NCI-H748 (cell line): ENCODE measurements around the gene PLEKHA6.
"Not testable (repeated sequence)": the region's sequence is repeated elsewhere in the genome, so short reads cannot be mapped to it uniquely, and the experiment has no call there.

Experiments used
- DNase-seq: peaks from one replicate; lab custom pipeline; 2025; ENCODE audit not compliant: unreplicated experiment; lab: John Stamatoyannopoulos, UW

The PLEKHA6 gene

GRCh38 chr1:204336421-204337035 is 23.2 kb downstream of the PLEKHA6 start:
- DNase-seq = no peak

DNA sequence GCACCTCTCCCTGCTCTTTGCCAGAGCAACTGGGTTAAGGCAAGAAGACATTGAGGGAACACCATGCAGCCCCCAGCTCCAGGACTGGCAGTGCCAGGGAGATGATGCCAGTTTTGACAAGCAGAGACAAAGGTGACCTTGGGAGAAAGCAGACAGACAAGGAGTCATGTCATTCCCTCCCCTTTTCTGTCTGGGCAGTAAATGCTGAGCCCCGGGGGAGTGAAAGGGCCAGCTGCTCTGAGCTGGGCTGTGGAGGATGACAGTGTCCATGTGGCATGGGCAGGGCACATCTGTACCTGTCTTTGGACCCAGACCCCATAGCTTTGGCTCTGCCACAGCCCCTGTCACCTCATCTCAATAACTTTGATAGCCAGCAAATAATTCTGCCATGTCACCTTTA is 24.2 kb downstream of the PLEKHA6 start:
- no peak for DNase-seq

- DNase-seq = no peak
These were observed 24.6 kb downstream of the PLEKHA6 start for GRCh38 chr1:204335085-204335484.

DNA sequence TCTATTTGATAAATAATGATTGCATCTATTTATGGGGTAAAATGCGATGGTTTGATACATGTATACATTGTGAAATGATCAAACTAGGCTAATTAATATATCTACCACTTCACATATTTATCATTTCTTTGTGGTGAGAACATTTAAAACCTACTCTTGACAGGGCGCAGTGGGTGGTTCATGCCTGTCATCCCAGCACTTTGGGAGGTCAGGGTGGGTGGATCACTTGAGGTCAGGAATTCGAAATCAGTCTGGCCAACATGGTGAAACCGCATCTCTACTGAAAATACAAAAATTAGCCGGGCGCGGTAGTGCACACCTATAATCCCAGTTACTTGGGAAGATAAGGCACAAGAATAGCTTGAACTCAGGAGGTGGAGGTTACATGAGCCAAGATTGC is 25.3 kb downstream of the PLEKHA6 start:
- no peak for DNase-seq

DNA sequence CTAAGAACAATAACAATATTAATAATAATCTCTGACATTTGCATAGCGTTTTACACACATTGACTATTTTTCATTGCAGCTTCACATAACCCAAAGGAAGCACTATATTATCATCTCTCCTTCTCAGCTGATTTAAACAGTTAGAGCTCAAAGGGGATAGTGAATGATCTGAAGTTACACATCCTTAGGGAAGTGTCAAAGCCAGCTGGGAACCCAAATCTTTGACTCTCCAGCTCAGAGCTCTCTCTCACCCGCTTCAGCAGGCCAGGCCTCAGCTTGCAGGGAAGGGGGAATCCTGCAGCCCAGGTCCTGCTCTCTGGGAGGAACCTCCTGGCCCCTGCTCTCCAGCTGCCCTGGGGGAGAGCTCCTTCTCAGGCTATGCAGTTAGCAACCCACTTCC is 26.3 kb downstream of the PLEKHA6 start:
- DNase-seq = no peak

DNA sequence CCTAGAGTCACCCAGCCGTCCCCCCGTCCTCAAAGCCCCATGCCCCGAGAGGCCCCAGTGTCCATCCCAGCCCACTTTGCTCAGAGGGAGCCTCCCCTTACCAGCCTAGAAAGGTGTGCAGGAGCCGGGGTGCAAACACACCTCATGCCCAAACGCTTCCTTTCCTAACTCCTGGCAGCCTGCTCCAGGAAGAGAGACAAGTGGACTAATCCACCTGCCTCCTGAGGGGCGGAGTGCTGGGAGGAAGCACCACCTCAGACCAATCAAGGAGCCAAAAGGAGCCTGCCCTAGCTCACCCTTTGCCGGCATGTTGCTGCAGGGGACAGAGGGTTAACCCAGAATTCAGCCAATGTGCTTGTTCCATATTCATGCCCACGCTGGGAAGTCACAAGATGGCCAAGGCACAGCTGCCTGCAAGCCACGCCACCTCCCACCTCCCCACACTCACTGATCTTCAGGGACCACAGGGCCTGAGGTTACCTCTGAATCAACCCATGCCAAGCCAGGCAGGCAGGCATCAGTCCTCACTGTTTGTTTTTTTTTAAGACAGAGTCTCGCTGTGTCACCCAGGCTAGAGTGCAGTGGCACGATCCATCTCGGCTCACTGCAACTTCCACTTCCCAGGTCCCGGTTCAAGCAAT is 27.8 kb downstream of the PLEKHA6 start:
- peak; percentile 1 for DNase-seq

DNA sequence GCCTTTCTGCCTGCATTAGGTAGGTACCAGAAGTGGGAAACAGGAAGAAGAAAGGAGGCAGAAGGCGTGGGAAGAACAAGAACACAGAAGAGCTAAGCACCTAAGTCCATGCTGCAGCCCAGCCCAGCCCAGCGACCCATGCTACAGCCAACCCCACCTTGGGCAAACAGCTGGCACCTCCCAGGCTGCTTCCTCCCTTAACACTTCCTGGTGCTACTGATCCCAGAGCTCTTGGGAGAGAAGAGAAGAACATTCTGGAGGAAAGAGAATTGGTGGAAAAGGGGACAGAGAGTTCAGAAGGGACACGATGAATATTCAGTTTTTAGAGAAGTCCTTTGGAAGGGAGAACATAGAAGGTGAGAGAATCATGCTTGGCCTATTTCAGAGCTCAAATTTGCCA is 28.5 kb downstream of the PLEKHA6 start:
- DNase-seq = peak; percentile 18

- not testable (repeated sequence) for DNase-seq
These were observed 31.9 kb downstream of the PLEKHA6 start for GRCh38 chr1:204327870-204328269.

DNA sequence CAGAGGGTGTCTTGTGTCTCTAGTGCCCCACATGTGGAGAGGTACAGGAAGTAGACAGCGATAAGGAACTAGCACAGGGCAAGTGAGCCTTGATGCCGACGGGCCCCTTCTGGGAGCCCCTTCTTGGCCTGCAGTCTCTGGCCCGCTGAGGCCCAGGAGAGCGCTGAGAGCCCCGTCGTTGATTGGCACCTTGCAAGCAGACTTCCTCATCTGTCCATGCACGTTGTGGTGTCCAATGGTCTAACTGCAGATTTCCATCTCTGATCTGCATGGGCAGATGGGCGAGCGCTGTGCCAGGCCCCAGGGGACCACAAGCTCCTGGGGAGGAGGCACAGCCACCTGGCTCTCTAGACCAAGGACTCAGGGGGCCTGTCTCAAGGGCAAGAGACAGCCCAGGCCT is 32.4 kb downstream of the PLEKHA6 start:
- no peak for DNase-seq

DNA sequence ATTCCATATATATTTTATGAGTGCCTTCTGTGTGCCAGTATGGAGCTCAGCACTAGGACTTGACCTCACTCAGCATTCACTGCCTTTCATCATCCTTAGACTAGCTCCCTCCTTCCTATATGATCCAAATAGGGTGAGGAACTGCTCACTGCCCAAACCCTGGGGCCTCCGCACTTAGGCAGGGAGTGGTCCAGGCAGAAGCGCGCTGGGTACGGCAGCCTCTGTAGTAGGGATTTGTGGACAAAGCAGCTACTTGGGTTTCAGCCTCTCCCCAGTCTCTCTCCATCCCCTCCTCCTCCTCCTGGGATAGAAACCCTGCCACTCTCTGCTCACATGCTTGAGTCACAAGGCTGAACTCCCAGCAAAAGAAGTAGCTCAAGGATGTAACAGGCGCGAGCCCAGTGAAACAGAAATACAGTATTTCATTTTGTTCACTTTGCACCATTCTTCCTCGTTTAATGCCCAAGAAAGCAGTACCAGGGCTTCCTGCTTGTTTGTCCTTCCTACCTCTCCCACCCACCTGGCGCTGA is 32.9 kb downstream of the PLEKHA6 start:
- DNase-seq = no peak

- no peak for DNase-seq
These were observed 33.8 kb downstream of the PLEKHA6 start for GRCh38 chr1:204325944-204326343.

DNA sequence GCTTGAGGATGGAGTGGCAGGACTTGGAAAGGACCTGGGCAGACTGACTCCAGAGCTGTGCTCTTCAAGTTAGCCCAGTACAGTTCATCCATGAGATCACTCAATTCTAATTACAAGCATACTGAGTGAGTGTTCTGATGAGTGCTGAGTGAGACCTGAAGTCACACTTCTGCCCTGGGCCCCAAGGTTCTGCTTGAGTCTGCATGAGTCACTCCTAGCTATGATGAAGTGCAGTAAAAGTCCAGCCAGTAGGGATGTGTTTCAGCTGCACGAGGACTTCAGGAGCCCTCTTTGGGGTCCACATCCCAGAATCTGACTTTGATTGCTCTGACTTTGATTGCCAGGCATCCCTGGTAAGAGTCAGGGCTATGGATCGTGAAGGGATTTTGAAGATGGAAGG is 35.8 kb downstream of the PLEKHA6 start:
- no peak for DNase-seq

GRCh38 chr1:204322339-204322868 is 37.3 kb downstream of the PLEKHA6 start:
- DNase-seq = no peak

DNA sequence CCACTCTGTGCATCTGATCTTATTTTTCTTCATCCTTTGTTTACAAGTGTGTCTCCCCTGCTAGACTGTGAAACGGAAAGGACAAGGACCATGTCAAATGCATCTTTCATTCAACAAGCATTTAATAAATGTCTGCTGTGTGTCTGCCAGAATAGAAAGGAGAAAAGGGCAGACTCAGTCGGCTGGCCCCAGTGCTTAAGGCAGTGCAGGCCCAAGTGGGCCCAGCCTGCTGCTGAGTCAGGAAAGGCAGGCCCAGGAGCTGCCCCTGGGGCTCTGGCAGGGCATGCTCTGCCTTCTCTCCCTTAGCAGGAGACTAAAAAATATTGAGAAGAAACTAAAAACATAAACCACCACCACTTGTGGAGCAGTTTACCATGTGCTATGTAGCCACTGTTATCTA is 38.1 kb downstream of the PLEKHA6 start:
- DNase-seq = no peak

DNA sequence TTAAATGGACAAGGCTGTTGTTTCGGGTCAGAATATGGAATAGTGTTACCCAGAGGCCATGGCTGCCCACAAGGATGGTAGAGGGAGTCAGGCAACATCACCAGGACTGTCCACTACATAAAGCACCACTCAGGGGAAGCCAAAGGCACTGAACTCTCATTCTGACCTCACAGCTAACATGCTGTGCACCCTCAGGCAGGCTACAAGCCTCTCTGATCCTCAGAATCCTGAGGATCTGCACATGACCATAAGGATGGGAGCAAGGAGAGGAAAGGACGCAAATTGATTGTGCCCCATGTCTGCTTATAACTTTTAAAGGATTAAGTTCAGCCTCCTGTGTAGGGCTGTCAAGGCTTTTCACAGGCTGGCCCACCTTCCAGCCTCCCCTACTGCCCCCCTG is 38.7 kb downstream of the PLEKHA6 start:
- no peak for DNase-seq

DNA sequence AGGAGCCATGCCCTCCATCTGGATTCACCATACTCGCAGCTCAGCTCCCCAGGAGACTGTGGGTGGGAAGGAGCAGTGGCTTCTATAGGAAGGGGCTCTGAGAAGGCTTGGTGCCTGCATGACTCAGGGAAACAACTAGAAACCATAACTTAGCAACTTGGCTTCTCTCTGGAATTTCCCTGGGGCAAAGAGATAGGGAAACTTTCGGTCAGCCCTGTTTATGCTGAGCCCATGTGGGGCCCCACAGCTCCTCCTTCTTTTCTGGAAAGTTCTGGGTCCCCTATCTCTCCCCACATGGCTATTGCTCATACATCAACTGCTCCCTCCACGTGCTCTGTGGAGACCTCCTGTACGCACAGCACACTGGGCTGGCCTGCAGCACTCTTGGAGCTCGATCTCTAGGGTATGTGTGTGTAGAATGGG is 39.3 kb downstream of the PLEKHA6 start:
- no peak for DNase-seq

DNA sequence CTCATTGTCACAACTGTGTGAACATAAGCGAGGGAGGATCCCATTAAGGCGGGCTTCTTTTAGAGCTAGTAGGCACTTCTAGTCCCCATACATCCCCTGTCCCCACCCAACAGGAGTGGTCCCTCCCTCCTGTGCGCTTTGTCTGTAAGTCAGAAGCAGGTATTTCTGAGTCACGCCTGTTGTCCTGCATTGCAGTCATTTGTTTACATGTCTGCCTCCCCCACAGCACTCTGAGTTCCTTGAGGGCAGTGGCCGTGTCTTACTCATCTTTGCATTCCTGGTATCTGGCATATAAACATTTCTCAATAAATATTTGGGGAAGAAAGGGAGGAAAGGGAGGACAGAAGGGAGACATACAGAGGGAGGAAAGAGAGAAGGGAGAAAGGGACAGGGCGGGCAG is 40.3 kb downstream of the PLEKHA6 start:
- no peak for DNase-seq

DNA sequence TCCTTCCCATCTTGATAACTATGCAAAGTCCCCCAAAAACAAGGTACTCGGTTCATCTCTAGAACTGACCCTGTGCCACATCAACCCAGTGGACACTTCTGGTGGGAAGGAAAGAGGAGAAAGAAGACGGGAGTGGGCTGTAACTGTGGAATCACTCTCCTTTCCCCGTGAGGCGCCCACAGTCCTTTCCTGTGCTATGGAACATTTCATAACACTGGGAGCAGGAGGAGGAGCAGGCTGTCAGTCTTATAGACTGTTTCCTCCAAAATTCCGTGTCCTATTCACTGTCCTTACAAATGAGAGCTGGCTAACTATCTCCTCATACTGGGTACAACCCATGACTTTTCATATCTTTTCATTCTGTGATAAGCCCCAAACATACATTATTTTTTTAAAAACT is 40.7 kb downstream of the PLEKHA6 start:
- DNase-seq = no peak

- no peak for DNase-seq
These were observed 41.4 kb downstream of the PLEKHA6 start for GRCh38 chr1:204318324-204318723.

DNA sequence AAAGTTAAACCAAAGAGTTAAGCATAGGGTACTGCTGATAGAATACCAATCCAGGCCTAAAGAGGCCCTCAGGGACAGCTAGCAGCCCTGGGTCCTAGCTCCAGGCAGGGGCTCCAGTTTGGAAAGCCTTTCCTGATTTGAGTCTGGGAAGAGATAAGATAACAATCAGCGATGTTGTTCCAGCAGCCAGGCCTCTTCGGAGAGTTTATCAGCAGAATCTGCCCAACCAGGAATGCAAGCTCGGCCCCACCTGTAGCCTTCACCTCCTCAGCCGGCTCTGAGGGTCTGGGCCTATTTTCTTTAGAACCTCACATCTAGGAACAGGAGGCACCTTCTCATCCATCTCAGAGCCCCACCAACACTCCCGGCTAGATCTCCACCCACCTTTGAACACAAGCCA is 42.6 kb downstream of the PLEKHA6 start:
- no peak for DNase-seq

GRCh38 chr1:204316164-204316563 is 43.6 kb downstream of the PLEKHA6 start:
- DNase-seq = no peak

GRCh38 chr1:204314893-204315658 is 44.7 kb downstream of the PLEKHA6 start:
- DNase-seq = no peak
